ENCODE results near the gene EBLN1. TPM values are rescaled to one million over a fixed set of nuclear protein-coding genes. Genes with fewer than 3 reads are reported as not detected.
"Not testable (repeated sequence)": the region's sequence is repeated elsewhere in the genome, so short reads cannot be mapped to it uniquely, and the experiment has no call there.

The EBLN1 gene
- total RNA-seq, 4 donors from 2014 or later = not detected

- Histone ChIP-seq H3K36me3 (no peaks in the 10 kb centered on the region), H3K27me3 (no peaks in the 10 kb centered on the region), H3K27ac (no peak overlapping the region), H3K9me3 (no peaks in the 10 kb centered on the region), H3K4me3 (no peak overlapping the region), H3K4me1 (no peaks in the 10 kb centered on the region)
- WGBS, 2 donors (ENCODE audit: low coverage in 1 of 2) = 73 to 80% methylated on average over 1 to 2 of the region's 2 CpGs
- no peak for DNase-seq
- intact Hi-C loops (cut with DNase I; ENCODE audit: low total_unique reads) = no loop called here
- no peak for TF ChIP-seq POLR2A (IDR thresholded peaks at IDR 0.05)
- no peak for TF ChIP-seq EP300 (IDR thresholded peaks at IDR 0.05; ENCODE audit: low read depth)
- in situ Hi-C loops (cut with MboI; ENCODE audit: low pct_ligation_motif_present in 1 of 4, low pct_unique_long_range_greater_than_20kb in 1 of 4, low sequenced_read_pairs in 3 of 4) = no loop called here
Observed at GRCh38 chr10:22218448-22218847, 633 bp upstream of the EBLN1 start.

- H3K9me3 ChIP-seq; H3K36me3 ChIP-seq; DNase-seq; H3K27ac ChIP-seq; intact Hi-C loops (cut with DNase I; ENCODE audit: low total_unique reads); H3K4me3 ChIP-seq; H3K27me3 ChIP-seq; H3K4me1 ChIP-seq; in situ Hi-C loops (cut with MboI; ENCODE audit: low pct_ligation_motif_present in 1 of 4, low pct_unique_long_range_greater_than_20kb in 1 of 4, low sequenced_read_pairs in 3 of 4): not testable (repeated sequence)
- WGBS, 2 donors (ENCODE audit: low coverage in 1 of 2) = 89 to 96% methylated on average over 3 to 5 of the region's 5 CpGs
Observed at GRCh38 chr10:22217084-22217483, 731 bp downstream of the EBLN1 start.

- in situ Hi-C loops (cut with MboI; ENCODE audit: low pct_ligation_motif_present in 1 of 4, low pct_unique_long_range_greater_than_20kb in 1 of 4, low sequenced_read_pairs in 3 of 4) (no loop called here), intact Hi-C loops (cut with DNase I; ENCODE audit: low total_unique reads) (no loop called here)
- WGBS, 2 donors (ENCODE audit: low coverage in 1 of 2) = 82 to 91% methylated on average over 5 of the region's 5 CpGs
- H3K27ac ChIP-seq = no peak overlapping the region
- H3K36me3 ChIP-seq = no peaks in the 10 kb centered on the region
- DNase-seq = no peak
- TF ChIP-seq CTCF (IDR thresholded peaks at IDR 0.05) = no peak
- no peak for TF ChIP-seq POLR2AphosphoS5 (IDR thresholded peaks at IDR 0.05)
- TF ChIP-seq POLR2A (IDR thresholded peaks at IDR 0.05) = no peak
- no peak for TF ChIP-seq EP300 (IDR thresholded peaks at IDR 0.05; ENCODE audit: low read depth)
- no peak overlapping the region for H3K4me3 ChIP-seq
- no peaks in the 10 kb centered on the region for H3K27me3 ChIP-seq
- no peaks in the 10 kb centered on the region for H3K9me3 ChIP-seq
- no peaks in the 10 kb centered on the region for H3K4me1 ChIP-seq
Observed at GRCh38 chr10:22210267-22210666, 7.5 kb downstream of the EBLN1 start.

- no peaks in the 10 kb centered on the region for H3K9me3 ChIP-seq
- H3K4me3 ChIP-seq = no peak overlapping the region
- 42 to 67% methylated on average over 1 to 2 of the region's 2 CpGs for WGBS, 2 donors (ENCODE audit: low coverage in 1 of 2)
- in situ Hi-C loops (cut with MboI; ENCODE audit: low pct_ligation_motif_present in 1 of 4, low pct_unique_long_range_greater_than_20kb in 1 of 4, low sequenced_read_pairs in 3 of 4) = no loop called here
- H3K27ac ChIP-seq = no peak overlapping the region
- H3K27me3 ChIP-seq = no peaks in the 10 kb centered on the region
- no peaks in the 10 kb centered on the region for H3K4me1 ChIP-seq
- no peak for DNase-seq
- no peak for TF ChIP-seq POLR2A (IDR thresholded peaks at IDR 0.05)
- no peaks in the 10 kb centered on the region for H3K36me3 ChIP-seq
- intact Hi-C loops (cut with DNase I; ENCODE audit: low total_unique reads) = no loop called here
Observed at GRCh38 chr10:22193945-22194344, 23.9 kb downstream of the EBLN1 start.

GRCh38 chr10:22185586-22185985 is 32.2 kb downstream of the EBLN1 start:
- WGBS, 2 donors (ENCODE audit: low coverage in 1 of 2) = 86 to 88% methylated on average over 4 of the region's 4 CpGs
- Histone ChIP-seq H3K4me3 (no peak overlapping the region), H3K36me3 (no peaks in the 10 kb centered on the region), H3K27me3 (no peaks in the 10 kb centered on the region), H3K27ac (no peak overlapping the region), H3K4me1 (no peaks in the 10 kb centered on the region), H3K9me3 (no peaks in the 10 kb centered on the region)
- in situ Hi-C loops (cut with MboI; ENCODE audit: low pct_ligation_motif_present in 1 of 4, low pct_unique_long_range_greater_than_20kb in 1 of 4, low sequenced_read_pairs in 3 of 4) (no loop called here), intact Hi-C loops (cut with DNase I; ENCODE audit: low total_unique reads) (no loop called here)
- TF ChIP-seq POLR2AphosphoS5 (IDR thresholded peaks at IDR 0.05) = no peak
- no peak for TF ChIP-seq EP300 (IDR thresholded peaks at IDR 0.05; ENCODE audit: low read depth)
- no peak for TF ChIP-seq CTCF (IDR thresholded peaks at IDR 0.05)
- no peak for TF ChIP-seq POLR2A (IDR thresholded peaks at IDR 0.05)
- DNase-seq = no peak

All from transverse colon (tissue), 4 donors.